ENCODE data around the gene PRDM15.

The PRDM15 gene

GRCh38 chr21:41907496-41908258, 28.5 kb upstream of the PRDM15 start:
- DNase-seq (ENCODE audit: low spot score) = no peak

DNA sequence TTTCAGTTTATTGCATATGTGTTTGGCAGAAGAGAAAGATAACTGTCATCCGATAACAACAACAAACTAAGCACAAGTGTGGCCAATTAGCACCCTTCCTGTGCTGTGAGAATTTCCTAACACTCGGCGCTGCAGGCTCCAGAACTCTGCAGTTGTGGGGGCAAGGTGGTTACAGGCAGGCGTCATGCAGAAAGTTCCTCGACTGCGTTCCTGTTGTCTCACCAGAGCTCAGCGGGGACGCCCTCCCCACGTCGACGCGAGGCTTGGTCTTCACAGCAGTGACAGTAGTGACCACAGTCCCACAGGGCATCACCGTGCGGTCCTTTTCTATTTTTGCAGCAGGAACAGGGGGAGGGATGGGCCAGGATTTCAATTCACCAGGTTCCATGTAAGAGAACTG, 27.6 kb upstream of the PRDM15 start:
- no peak for DNase-seq (ENCODE audit: low spot score)

DNA sequence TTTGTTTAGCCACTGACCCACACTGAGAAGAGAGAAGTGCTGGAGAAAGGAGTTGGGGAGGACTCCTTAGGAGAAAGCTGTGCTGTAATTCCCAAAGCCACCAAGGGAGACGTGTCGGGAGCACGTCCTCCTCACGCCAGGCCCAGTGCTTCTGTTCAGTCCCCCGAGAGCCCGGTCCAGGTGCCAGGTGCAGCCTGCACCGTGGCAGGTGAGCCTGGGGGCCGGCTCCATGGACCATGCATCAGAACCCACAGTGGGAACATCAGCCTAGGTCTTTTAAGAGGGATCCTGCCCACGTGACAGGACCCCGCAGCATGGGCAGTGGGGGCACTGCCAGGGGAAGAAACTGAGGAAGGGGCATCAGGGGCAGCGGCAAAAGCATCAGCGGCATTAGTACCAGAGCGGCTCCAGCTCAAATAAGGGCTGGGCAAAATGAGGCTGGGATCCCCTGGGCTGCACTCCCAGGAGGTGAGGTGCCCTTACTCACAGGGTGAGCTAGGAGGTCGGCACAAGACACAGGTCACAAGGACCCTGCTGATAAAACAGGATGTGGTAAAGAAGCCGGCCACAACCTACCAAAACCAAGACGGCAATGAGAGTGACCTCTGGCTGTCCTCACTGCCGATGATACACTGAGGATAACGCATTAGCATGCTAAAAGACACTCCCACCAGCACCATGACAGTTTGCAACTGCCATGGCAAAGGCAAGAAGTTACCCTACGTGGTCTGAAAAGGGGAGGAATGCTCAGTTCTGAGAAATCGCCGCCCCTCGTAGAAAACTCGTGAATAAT, 24.6 kb upstream of the PRDM15 start:
- DNase-seq (ENCODE audit: low spot score) = no peak

DNA sequence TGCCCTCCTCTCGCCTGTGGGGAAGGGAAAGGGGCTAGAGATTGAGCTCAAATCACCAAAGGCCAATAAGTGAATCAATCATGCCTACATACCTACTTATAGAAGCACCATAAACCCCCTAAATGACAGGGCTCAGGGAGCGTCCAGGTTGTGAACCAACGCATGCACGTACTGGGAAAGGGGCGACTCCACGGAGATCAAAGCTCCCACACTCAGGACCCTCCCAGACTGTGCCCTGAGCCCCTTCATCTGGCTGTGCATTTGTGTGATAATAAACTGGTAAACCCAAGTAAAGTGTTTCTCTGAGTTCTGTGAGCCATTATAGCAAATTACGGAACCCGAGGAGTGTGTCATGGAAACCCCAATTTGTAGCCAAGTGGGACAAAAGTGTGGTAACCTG, 23.8 kb upstream of the PRDM15 start:
- no peak for DNase-seq (ENCODE audit: low spot score)

- DNase-seq (ENCODE audit: low spot score) = no peak
These were observed 22.6 kb upstream of the PRDM15 start for GRCh38 chr21:41901782-41902181.

DNA sequence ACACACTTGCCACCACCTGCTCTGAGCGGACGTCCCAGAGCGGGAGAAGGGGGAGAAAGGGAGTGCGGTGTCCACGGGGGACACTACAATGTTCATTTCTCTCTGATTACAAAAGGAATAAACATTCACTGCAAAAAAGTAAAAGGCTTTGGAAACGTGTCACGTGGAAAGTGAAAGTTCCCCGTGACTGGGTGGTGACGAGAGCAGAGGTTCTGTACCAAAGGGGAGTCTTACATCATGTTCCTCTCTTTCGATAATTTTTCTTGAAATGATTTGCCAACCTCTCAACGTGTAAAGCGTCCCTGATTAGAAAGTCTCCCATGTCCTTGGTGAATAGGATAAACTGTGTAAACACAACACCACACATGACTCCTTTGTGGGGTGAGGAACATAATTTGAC, 22.0 kb upstream of the PRDM15 start:
- DNase-seq (ENCODE audit: low spot score) = no peak

DNA sequence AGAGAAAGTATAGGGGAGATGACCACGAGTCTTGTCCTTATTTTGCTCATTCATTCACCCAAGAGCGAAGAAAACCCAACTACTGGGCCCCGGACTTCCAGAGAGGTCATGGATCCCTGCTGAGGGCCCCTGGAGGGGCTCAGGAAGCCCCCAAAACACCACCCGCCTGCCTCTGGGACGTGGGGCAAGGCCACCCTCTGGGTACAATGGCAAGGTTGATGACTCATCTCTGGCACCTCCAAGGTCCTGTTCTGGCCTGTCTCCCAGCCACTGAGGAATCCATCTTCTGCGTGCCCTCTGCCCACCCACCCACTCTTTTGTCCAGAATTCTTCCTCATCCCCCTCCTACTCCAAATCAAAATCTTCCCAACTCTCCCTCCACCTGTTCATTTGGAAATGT, 21.3 kb upstream of the PRDM15 start:
- DNase-seq (ENCODE audit: low spot score) = no peak

DNA sequence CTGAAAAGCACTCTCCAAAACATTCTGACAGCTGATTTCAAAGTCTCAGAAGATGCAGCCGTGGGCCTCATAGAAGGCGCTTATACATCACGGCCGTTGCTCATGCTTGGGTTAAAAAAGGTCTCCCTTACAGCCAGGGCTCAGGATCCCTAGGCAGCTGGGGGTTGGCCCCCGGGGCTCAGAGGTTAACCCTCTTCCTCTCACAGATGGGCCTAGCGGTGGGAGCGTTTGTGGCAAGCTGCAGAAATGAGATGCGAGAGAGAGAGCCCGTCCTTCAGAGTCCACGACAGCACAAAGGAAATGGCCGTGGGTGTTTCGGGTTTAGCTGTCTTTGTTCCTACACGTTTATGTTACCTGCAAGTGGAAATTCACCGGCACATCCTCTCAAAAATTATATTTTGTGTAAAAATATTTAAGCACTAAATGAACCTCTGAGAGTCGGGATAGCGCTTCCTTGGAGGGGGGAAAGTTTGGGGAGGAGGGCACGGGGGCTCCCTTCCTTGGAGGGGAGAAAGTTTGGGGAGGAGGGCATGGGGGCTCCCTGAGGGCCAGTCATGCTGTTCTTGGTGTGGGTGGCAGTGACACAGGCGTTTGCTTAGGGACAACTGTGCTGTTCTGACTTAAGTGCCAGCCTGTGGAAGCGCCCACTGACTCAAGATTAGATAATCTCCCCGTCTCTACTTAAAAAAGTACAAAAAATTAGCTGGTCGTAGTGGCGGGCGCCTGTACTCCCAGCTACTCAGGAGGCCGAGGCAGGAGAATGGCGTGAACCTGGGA, 20.5 kb upstream of the PRDM15 start:
- no peak for DNase-seq (ENCODE audit: low spot score)

- no peak for DNase-seq (ENCODE audit: low spot score)
These were observed 19.9 kb upstream of the PRDM15 start for GRCh38 chr21:41898998-41899397.

- no peak for DNase-seq (ENCODE audit: low spot score)
These were observed 18.6 kb upstream of the PRDM15 start for GRCh38 chr21:41897700-41898099.

- DNase-seq (ENCODE audit: low spot score) = no peak
These were observed 18.0 kb upstream of the PRDM15 start for GRCh38 chr21:41897047-41897669.

GRCh38 chr21:41895643-41896493, 16.7 kb upstream of the PRDM15 start:
- no peak for DNase-seq (ENCODE audit: low spot score)

GRCh38 chr21:41894922-41895557, 15.9 kb upstream of the PRDM15 start:
- no peak for DNase-seq (ENCODE audit: low spot score)

GRCh38 chr21:41894511-41894910, 15.4 kb upstream of the PRDM15 start:
- DNase-seq (ENCODE audit: low spot score) = no peak

- DNase-seq (ENCODE audit: low spot score) = no peak
These were observed 13.6 kb upstream of the PRDM15 start for GRCh38 chr21:41892726-41893125.

DNA sequence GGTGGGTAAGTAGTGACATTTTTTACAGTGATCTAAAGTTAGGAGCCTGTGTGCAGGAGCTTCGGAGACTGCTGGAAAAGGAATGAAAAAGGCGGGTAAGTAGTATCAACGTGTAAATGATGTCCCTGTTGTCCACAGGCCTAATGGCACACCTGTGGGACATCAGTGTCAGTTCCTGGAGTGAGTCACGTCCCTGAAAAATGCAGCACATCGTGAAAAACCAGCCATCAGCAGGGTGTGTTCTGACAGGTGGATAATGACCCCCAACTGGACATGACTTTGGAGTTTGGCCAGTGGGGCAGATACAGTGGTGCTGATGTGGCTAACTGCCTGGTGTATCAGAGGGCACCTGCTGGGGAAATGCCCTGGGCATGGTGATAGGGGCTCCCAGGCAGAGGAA, 12.0 kb upstream of the PRDM15 start:
- DNase-seq (ENCODE audit: low spot score) = no peak

GRCh38 chr21:41890355-41890754, 11.2 kb upstream of the PRDM15 start:
- DNase-seq (ENCODE audit: low spot score) = no peak

GRCh38 chr21:41888749-41889376, 9.7 kb upstream of the PRDM15 start:
- no peak for DNase-seq (ENCODE audit: low spot score)

DNA sequence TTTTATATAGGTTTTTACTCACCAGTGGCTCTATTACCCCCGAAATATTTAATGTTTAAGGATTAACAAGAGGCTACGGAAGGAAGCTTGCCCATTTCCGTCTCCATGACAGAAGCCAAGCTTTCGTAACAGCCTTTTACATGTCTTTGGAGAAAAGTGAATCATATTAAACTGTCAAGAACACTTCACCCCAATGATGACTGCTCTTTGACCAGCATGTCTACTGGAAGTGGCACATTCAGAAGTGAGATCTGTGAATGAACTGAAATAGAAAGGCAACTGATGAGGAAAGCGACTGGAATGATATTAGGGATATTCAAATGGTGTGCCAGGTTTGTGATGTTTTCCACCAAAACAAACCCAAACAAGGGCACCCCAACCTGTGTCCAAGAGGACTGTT, 8.5 kb upstream of the PRDM15 start:
- no peak for DNase-seq (ENCODE audit: low spot score)

DNA sequence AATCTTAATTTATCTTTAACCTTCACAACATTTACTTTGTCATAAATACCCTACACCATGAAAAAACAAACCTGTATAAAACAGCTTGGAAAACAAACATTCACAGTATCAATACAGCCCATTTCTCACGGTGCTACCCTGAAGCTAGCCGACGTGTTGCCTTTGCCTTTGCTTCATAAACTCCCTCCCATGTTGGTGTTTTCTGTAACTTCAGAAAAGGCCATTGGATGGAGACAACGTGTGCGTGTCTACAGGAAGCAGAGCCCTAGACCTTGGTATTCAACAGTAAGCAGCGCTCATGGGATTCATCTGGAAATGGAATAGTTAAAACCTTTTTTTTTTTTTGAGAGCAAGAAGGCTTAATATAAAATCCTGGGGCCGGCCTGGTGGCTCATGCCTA, 7.2 kb upstream of the PRDM15 start:
- DNase-seq (ENCODE audit: low spot score) = no peak
